ENCODE results near the gene C17orf113. TPM values are rescaled to one million over a fixed set of nuclear protein-coding genes. Genes with fewer than 3 reads are reported as not detected.

C17orf113 gene
- total RNA-seq, 2 donors from 2014 or later = 0.84 to 1.2 TPM

DNA sequence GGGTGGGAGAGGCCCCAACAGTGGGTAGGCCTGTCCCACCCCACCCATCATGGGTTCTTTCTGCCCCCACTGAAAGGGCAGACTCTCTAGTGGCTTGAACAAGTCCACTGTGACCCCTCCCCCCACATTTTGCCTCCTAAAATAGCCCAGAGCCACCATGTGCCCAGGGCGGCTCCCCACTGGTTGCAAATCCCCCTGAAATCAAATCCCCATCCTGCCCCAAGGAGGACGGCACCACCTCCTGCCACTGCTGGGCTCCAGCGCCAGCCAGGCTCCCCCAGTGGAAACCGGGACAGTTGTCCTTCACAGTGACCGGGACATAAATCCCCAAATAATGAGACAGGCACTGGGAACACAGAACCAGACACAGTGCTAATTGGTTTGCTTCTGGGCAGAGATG lies 27.4 kb upstream of the C17orf113 start:
- Histone ChIP-seq H3K36me3 (no peaks in the 10 kb centered on the region), H3K4me3 (no peak overlapping the region), H3K9ac (ENCODE audit: low read depth in 2 of 2, low read length in 2 of 2) (no peak overlapping the region), H3K27ac (no peak overlapping the region), H3K27me3 (peaks cover 4% of the 10 kb centered on the region), H3K9me3 (no peaks in the 10 kb centered on the region), H3K4me1 (no peaks in the 10 kb centered on the region)
- DNase-seq = no peak
- intact Hi-C loops (cut with DNase I) = no loop called here
- TF ChIP-seq, protein P1, sequence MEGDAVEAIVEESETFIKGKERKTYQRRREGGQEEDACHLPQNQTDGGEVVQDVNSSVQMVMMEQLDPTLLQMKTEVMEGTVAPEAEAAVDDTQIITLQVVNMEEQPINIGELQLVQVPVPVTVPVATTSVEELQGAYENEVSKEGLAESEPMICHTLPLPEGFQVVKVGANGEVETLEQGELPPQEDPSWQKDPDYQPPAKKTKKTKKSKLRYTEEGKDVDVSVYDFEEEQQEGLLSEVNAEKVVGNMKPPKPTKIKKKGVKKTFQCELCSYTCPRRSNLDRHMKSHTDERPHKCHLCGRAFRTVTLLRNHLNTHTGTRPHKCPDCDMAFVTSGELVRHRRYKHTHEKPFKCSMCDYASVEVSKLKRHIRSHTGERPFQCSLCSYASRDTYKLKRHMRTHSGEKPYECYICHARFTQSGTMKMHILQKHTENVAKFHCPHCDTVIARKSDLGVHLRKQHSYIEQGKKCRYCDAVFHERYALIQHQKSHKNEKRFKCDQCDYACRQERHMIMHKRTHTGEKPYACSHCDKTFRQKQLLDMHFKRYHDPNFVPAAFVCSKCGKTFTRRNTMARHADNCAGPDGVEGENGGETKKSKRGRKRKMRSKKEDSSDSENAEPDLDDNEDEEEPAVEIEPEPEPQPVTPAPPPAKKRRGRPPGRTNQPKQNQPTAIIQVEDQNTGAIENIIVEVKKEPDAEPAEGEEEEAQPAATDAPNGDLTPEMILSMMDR (IDR thresholded peaks at IDR 0.05) = no peak

DNA sequence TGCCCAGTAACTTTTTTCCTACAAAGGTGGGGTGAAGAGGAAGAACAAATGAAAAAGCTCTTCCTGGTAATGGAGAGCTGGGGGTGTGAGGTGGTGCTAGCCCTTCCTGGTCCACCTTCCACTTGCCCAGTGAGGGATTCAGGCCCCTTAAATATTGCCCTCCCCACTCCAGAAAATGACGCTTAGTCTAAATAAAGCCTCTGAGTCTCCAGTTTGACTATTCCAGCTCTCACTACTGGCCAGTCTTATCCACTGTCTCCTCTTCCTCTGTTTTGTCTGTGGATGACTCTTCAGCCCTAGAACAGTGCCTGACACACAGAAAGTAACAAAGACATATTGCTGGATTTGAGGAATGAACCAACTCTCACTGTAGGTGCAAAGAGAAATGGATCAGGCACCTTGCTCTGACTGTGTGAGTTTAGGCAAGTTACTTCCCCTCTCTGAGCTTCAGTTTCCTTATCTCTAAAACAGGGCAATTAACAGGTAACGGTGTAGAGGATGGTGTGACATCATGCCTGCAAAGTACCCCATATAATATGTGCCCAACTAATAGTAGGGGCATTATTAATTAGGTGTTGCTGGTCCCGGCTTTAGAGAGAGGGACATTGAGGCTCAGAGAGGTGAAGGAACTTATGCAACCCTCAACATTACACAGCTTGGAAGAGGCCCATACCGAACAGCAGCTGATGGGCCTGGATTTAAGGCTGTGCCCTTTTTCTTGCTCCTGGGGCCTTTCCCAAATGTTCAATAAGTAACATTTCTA lies 26.6 kb upstream of the C17orf113 start:
- Histone ChIP-seq H3K27me3 (peaks cover 12% of the 10 kb centered on the region), H3K9ac (ENCODE audit: low read depth in 2 of 2, low read length in 2 of 2) (no peak overlapping the region), H3K27ac (no peak overlapping the region), H3K4me1 (no peaks in the 10 kb centered on the region), H3K4me3 (no peak overlapping the region), H3K36me3 (no peaks in the 10 kb centered on the region), H3K9me3 (no peaks in the 10 kb centered on the region)
- intact Hi-C loops (cut with DNase I) = no loop called here
- TF ChIP-seq, protein P1 (IDR thresholded peaks at IDR 0.05) = no peak
- no peak for DNase-seq

- H3K27ac ChIP-seq = no peak overlapping the region
- DNase-seq = no peak
- no peak overlapping the region for H3K4me3 ChIP-seq
- H3K36me3 ChIP-seq = no peaks in the 10 kb centered on the region
- no peak overlapping the region for H3K9ac ChIP-seq (ENCODE audit: low read depth in 2 of 2, low read length in 2 of 2)
- H3K4me1 ChIP-seq = no peaks in the 10 kb centered on the region
- TF ChIP-seq, protein P1 (IDR thresholded peaks at IDR 0.05) = no peak
- peaks cover 22% of the 10 kb centered on the region for H3K27me3 ChIP-seq
- H3K9me3 ChIP-seq = no peaks in the 10 kb centered on the region
- intact Hi-C loops (cut with DNase I) = no loop called here
Observed at GRCh38 chr17:42075789-42076188, 25.4 kb upstream of the C17orf113 start.

GRCh38 chr17:42072323-42073187 lies 22.2 kb upstream of the C17orf113 start:
- Histone ChIP-seq H3K36me3 (no peaks in the 10 kb centered on the region), H3K27ac (no peak overlapping the region), H3K9ac (ENCODE audit: low read depth in 2 of 2, low read length in 2 of 2) (peak overlapping the region in 1 of 2 donors; percentile 24), H3K27me3 (peaks cover 22% of the 10 kb centered on the region), H3K9me3 (no peaks in the 10 kb centered on the region), H3K4me1 (no peaks in the 10 kb centered on the region), H3K4me3 (peak overlapping the region; percentile 13)
- DNase-seq = no peak
- TF ChIP-seq, protein P1 (IDR thresholded peaks at IDR 0.05) = no peak
- intact Hi-C loops (cut with DNase I) = no loop called here

DNA sequence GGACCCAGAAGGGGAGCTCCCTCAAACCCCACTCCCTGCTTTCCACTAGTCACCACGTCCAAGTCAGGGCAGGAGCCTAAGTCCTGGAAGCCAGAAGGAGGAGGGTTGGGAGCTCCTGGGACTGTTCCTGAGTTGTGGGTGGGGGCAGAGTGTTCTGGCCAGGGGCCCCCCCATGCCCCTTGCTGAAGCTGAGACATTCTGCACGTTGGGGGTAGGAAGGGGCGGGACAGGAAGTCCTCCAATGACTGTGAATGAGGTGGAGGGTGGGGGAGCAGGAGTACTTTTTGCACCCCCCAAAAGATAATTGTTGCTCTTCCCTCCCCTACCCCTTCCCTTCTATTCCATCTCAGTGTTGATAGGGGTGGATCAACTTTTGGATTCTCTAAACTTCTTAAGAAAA lies 21.4 kb upstream of the C17orf113 start:
- Histone ChIP-seq H3K9me3 (no peaks in the 10 kb centered on the region), H3K27me3 (peaks cover 22% of the 10 kb centered on the region), H3K27ac (no peak overlapping the region), H3K4me1 (no peaks in the 10 kb centered on the region), H3K4me3 (no peak overlapping the region), H3K36me3 (no peaks in the 10 kb centered on the region), H3K9ac (ENCODE audit: low read depth in 2 of 2, low read length in 2 of 2) (no peak overlapping the region)
- intact Hi-C loops (cut with DNase I) = no loop called here
- no peak for DNase-seq
- TF ChIP-seq, protein P1 (IDR thresholded peaks at IDR 0.05) = no peak

Measured in colonic mucosa (tissue), 4 donors.